OCI-LY3 (cell line): ENCODE data around the gene CAMK1D.

Experiments used
- H2AFZ ChIP-seq: fragments of 200-600, 300-600 bp; shearing (Covaris generic); 2 replicates; pipeline ENCODE4 v1.6.0; 2014; ENCODE audit warnings: antibody characterized with exemption, low read depth, low read length
- H3K27ac ChIP-seq: fragments of 200-600, 300-600 bp; sonication (generic); 2 replicates; pipeline ENCODE4 v1.5.1; 2014; ENCODE audit warnings: mild to moderate bottlenecking, low read length, moderate library complexity, mixed read lengths
- H3K27me3 ChIP-seq: fragments of 200-600, 300-600 bp; sonication (generic); 2 replicates; pipeline ENCODE4 v1.6.1; 2014; ENCODE audit warnings: low read depth, low read length, mixed read lengths
- H3K36me3 ChIP-seq: fragments of 200-600, 300-600 bp; sonication (generic); replicated peaks from 2 replicates; pipeline ENCODE3; 2014; ENCODE audit warnings: low read depth, low read length, mixed read lengths
- H3K4me1 ChIP-seq: fragments of 300-600, 200-600 bp; sonication (generic); 2 replicates; pipeline ENCODE4 v1.6.1; 2014; ENCODE audit warnings: low read length, mixed read lengths
- H3K4me2 ChIP-seq: fragments of 200-600, 300-600 bp; sonication (generic); 2 replicates; pipeline ENCODE4 v1.6.1; 2014; ENCODE audit warnings: low read length, mixed read lengths
- H3K4me3 ChIP-seq: fragments of 300-600, 200-600 bp; sonication (generic); 2 replicates; pipeline ENCODE4 v1.5.1; 2014; ENCODE audit warnings: antibody characterized with exemption, mild to moderate bottlenecking, low read length, moderate library complexity
- H3K79me2 ChIP-seq: fragments of 300-600, 200-600 bp; shearing (Covaris generic); 2 replicates; pipeline ENCODE4 v1.6.1; 2014; ENCODE audit warnings: mild to moderate bottlenecking, low read length, mixed read lengths
- H3K9ac ChIP-seq: fragments of 300-600, 200-600 bp; shearing (Covaris generic); 2 replicates; pipeline ENCODE4 v1.6.0; 2014; ENCODE audit warnings: mild to moderate bottlenecking, low read length, moderate library complexity
- H3K9me3 ChIP-seq: fragments of 200-600, 300-600 bp; shearing (Covaris generic); 2 replicates; pipeline ENCODE4 v1.6.1; 2014; ENCODE audit warnings: low read length, mixed read lengths; ENCODE audit not compliant: insufficient read depth
- H4K20me1 ChIP-seq: fragments of 200-600, 300-600 bp; sonication (generic); 2 replicates; pipeline ENCODE4 v1.6.1; 2016; ENCODE audit warnings: low read length, mixed read lengths; ENCODE audit not compliant: insufficient read depth
- EZH2phosphoT487 ChIP-seq: fragments of 200-600 bp; shearing (Covaris generic); IDR thresholded peaks from 2 replicates; pipeline ENCODE4 v1.6.1; 2018; ENCODE audit warnings: antibody characterized with exemption, mixed run types, low read depth
- TF ChIP-seq, protein P1 (sequence below): fragments of 200-600, 300-600 bp; sonication (generic); IDR thresholded peaks from 2 replicates; pipeline ENCODE4 v1.5.1; 2014; ENCODE audit warnings: antibody characterized with exemption, low read length, low read depth

The CAMK1D gene

DNA sequence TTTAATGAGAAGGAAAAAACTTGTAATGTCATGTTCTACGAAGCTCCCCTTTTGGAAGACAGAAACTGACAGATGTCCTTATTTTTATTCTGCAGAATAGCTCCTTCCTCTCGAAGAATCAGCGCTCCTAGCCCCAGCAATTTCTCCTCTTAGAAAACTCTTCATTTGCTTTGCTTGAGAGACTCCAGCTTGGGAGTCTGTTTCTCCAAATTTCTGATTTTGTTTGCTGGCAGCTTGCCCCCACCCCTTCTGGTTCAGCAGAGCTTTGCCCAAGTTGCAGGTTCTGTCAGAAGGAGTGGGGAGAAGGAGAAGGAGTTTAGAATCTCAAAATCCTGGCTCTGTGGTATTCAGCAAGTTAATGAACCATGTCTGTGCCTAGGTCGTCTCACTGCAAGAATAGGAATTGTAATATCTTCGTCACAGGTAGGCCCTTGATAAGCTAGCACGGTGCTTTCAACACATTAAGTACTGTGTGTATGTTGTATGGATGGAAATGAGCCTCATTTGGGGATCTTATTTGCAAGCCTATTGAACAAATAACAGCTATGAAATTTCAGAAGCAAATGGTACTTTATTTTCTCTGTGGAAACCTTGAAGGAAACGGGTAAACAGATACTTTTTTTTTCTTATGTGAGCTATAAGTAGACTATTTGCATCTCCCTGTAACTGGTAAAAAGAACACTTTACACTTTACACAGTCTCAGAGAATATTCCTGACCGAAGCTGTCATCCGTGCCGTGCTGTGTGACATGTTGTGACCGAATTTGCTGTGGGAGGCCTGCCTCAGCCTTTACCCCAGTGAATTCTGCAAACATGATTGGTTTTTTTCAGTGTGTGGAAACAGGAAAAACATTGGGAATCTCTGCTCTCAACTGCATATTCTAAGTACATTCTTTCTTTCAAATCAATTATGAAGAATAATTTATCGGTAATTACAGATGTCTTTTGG is 290.9 kb downstream of the CAMK1D start:
- H3K79me2 ChIP-seq = peaks cover 8% of the 10 kb centered on the region
- no peaks in the 10 kb centered on the region for H3K27me3 ChIP-seq
- H3K36me3 ChIP-seq = no peaks in the 10 kb centered on the region
- H4K20me1 ChIP-seq = peaks cover 48% of the 10 kb centered on the region
- no peak overlapping the region for H3K27ac ChIP-seq
- TF ChIP-seq EZH2phosphoT487 = no peak
- TF ChIP-seq, protein P1, sequence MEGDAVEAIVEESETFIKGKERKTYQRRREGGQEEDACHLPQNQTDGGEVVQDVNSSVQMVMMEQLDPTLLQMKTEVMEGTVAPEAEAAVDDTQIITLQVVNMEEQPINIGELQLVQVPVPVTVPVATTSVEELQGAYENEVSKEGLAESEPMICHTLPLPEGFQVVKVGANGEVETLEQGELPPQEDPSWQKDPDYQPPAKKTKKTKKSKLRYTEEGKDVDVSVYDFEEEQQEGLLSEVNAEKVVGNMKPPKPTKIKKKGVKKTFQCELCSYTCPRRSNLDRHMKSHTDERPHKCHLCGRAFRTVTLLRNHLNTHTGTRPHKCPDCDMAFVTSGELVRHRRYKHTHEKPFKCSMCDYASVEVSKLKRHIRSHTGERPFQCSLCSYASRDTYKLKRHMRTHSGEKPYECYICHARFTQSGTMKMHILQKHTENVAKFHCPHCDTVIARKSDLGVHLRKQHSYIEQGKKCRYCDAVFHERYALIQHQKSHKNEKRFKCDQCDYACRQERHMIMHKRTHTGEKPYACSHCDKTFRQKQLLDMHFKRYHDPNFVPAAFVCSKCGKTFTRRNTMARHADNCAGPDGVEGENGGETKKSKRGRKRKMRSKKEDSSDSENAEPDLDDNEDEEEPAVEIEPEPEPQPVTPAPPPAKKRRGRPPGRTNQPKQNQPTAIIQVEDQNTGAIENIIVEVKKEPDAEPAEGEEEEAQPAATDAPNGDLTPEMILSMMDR = no peak
- H3K9ac ChIP-seq = no peak overlapping the region
- H3K4me1 ChIP-seq = peaks cover 19% of the 10 kb centered on the region
- H3K9me3 ChIP-seq = no peaks in the 10 kb centered on the region
- no peak overlapping the region for H2AFZ ChIP-seq
- H3K4me2 ChIP-seq = no peak overlapping the region
- H3K4me3 ChIP-seq = no peak overlapping the region

DNA sequence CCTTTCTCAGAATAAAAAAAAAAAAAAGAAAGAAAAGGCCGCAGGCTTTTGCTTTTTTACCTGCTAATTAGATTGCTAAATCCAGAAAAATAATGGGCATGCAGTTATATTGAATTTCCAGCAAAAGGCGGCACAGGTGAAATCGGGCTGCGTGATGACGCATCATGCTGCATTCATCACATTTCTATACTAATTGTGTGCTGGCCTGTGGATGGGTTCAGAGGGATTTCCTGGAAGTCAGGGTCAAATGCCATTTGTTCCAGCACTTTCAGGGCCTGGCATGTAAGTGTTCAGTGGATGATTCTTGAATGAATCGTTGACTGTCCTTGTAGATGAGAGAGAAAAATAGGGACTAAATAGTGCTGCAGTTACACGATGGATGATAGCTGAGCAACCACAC is 292.7 kb downstream of the CAMK1D start:
- Histone ChIP-seq H3K9ac (no peak overlapping the region), H2AFZ (no peak overlapping the region), H3K4me3 (no peak overlapping the region), H3K36me3 (no peaks in the 10 kb centered on the region), H3K27ac (no peak overlapping the region), H3K79me2 (peaks cover 6% of the 10 kb centered on the region; the same call in 1 of the 2 replicates), H4K20me1 (peaks cover 42% of the 10 kb centered on the region), H3K4me1 (peaks cover 14% of the 10 kb centered on the region), H3K27me3 (no peaks in the 10 kb centered on the region), H3K4me2 (no peak overlapping the region), H3K9me3 (no peaks in the 10 kb centered on the region)
- TF ChIP-seq EZH2phosphoT487 = no peak
- TF ChIP-seq, protein P1 = no peak

GRCh38 chr10:12643279-12643678 is 293.9 kb downstream of the CAMK1D start:
- H3K36me3 ChIP-seq = no peaks in the 10 kb centered on the region
- TF ChIP-seq, protein P1 = no peak
- no peak for TF ChIP-seq EZH2phosphoT487
- H3K27ac ChIP-seq = no peak overlapping the region
- no peak overlapping the region for H3K4me3 ChIP-seq
- H3K9me3 ChIP-seq = no peaks in the 10 kb centered on the region
- H3K4me1 ChIP-seq = peaks cover 14% of the 10 kb centered on the region
- H3K79me2 ChIP-seq = peaks cover 6% of the 10 kb centered on the region; the same call in 1 of the 2 replicates
- no peak overlapping the region for H3K9ac ChIP-seq
- H3K27me3 ChIP-seq = no peaks in the 10 kb centered on the region
- H2AFZ ChIP-seq = no peak overlapping the region
- H4K20me1 ChIP-seq = peaks cover 41% of the 10 kb centered on the region
- no peak overlapping the region for H3K4me2 ChIP-seq

DNA sequence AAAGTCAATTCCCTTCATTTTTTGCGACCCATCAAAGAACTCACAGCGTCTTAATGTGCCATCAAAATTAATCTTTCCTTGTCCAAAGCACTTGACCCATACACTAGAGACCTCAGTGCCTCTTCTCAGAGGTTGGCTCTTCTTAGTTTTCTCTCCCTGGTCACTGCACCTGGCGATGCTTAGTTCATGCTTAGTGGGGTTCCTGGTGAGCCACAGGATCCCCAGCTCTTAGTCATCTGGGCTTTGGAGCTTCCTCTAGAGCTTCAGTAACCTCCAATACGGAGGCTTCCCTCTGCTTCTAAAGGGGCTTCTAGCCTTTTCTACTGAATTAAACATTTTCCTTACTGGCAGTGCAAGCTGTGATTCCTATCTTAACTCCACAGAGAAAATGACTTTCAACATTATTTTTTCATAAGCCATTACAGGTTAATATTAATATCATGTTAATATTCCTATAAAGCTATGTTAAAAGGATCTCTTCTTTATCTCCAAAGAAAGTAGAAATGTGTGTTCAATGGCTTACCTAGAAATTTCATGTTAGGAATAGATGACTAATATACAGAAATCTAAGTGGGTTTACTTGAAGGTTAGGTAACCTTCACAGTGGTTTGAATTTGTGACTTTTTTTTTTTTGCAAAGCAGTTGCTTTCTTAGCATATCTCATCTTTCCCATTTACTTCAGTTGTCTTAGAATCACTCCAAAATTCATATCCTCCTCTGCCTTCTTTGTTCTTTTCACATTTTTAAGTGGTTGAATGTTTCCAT is 295.2 kb downstream of the CAMK1D start:
- Histone ChIP-seq H3K9me3 (no peaks in the 10 kb centered on the region), H3K79me2 (peaks cover 6% of the 10 kb centered on the region; the same call in 1 of the 2 replicates), H3K27ac (no peak overlapping the region), H3K4me3 (no peak overlapping the region), H4K20me1 (peaks cover 35% of the 10 kb centered on the region), H3K27me3 (no peaks in the 10 kb centered on the region), H3K9ac (no peak overlapping the region), H3K4me1 (peaks cover 14% of the 10 kb centered on the region), H3K36me3 (no peaks in the 10 kb centered on the region), H3K4me2 (no peak overlapping the region), H2AFZ (no peak overlapping the region)
- no peak for TF ChIP-seq EZH2phosphoT487
- TF ChIP-seq, protein P1 = no peak
